ENCODE results near the gene NELL1.

The NELL1 gene

GRCh38 chr11:21229224-21229623, 559.8 kb downstream of the NELL1 start:
- DNase-seq = no peak
- H3K27me3 ChIP-seq = no peaks in the 10 kb centered on the region
- intact Hi-C loops (cut with DNase I; ENCODE audit: low total_unique reads) = no loop called here

DNA sequence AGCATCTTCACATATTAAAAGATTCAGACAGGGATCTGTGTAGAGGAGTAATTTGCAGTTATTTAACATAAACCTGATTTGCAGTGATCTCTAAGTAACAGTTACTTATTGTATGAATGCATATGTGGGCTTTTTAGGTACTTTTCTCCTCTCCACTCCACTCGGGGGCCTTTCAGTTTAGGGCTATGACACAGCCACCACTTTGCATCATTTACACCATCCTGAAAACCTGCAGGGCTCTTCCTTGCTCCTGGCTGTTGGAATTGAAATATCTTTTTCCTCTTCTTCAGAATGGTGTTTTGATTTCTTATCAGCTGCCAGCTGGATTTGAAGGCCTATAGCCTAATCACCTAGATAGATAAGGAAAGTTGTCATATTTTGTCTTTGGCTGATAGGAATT, 580.8 kb downstream of the NELL1 start:
- Histone ChIP-seq H3K27ac (no peak overlapping the region), H3K9me3 (no peaks in the 10 kb centered on the region), H3K27me3 (no peaks in the 10 kb centered on the region), H3K4me1 (no peaks in the 10 kb centered on the region), H3K36me3 (no peaks in the 10 kb centered on the region), H3K4me3 (no peak overlapping the region)
- DNase-seq = no peak
- intact Hi-C loops (cut with DNase I; ENCODE audit: low total_unique reads) = no loop called here
- no peak for TF ChIP-seq CTCF (IDR thresholded peaks at IDR 0.05)

More at GRCh38 chr11:21229224-21229623, 559.8 kb downstream of the NELL1 start:
- Histone ChIP-seq H3K4me3 (no peak overlapping the region), H3K4me1 (no peaks in the 10 kb centered on the region), H3K36me3 (no peaks in the 10 kb centered on the region), H3K9me3 (no peaks in the 10 kb centered on the region), H3K27ac (no peak overlapping the region)
- no peak for TF ChIP-seq CTCF (IDR thresholded peaks at IDR 0.05)

DNA sequence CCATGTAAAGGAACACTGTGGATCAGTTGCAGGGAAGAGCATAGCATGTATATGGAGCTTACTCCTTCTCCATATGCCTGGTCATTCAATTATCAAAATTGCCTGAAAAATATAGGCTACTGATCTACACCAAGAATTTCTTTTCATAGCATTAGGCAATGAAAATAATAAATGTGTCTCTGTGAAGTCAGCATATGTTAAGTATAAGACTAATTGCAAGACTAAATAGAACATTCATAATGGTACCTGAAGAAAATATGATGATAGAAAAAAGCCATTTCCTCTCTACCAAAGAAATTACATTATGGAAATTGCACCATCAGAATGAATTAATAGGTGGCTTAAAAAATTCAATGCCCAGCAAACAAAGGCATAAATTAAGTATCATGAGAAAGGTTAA, 584.7 kb downstream of the NELL1 start:
- Histone ChIP-seq H3K4me3 (no peak overlapping the region), H3K27me3 (no peaks in the 10 kb centered on the region), H3K36me3 (no peaks in the 10 kb centered on the region), H3K27ac (no peak overlapping the region), H3K4me1 (no peaks in the 10 kb centered on the region), H3K9me3 (no peaks in the 10 kb centered on the region)
- intact Hi-C loops (cut with DNase I; ENCODE audit: low total_unique reads) = no loop called here
- DNase-seq = no peak
- no peak for TF ChIP-seq CTCF (IDR thresholded peaks at IDR 0.05)

- DNase-seq = no peak
- H3K4me1 ChIP-seq = no peaks in the 10 kb centered on the region
- H3K27me3 ChIP-seq = no peaks in the 10 kb centered on the region
- no peak overlapping the region for H3K27ac ChIP-seq
- H3K9me3 ChIP-seq = no peaks in the 10 kb centered on the region
- intact Hi-C loops (cut with DNase I; ENCODE audit: low total_unique reads) = no loop called here
- H3K36me3 ChIP-seq = no peaks in the 10 kb centered on the region
- TF ChIP-seq CTCF (IDR thresholded peaks at IDR 0.05) = no peak
- H3K4me3 ChIP-seq = no peak overlapping the region
These were observed 585.4 kb downstream of the NELL1 start for GRCh38 chr11:21254790-21255189.

- H3K9me3 ChIP-seq = no peaks in the 10 kb centered on the region
- no peak overlapping the region for H3K27ac ChIP-seq
- no peaks in the 10 kb centered on the region for H3K36me3 ChIP-seq
- H3K4me1 ChIP-seq = no peaks in the 10 kb centered on the region
- H3K27me3 ChIP-seq = no peaks in the 10 kb centered on the region
- intact Hi-C loops (cut with DNase I; ENCODE audit: low total_unique reads) = no loop called here
- DNase-seq = no peak
- no peak for TF ChIP-seq CTCF (IDR thresholded peaks at IDR 0.05)
- H3K4me3 ChIP-seq = no peak overlapping the region
These were observed 588.1 kb downstream of the NELL1 start for GRCh38 chr11:21257461-21257860.

DNA sequence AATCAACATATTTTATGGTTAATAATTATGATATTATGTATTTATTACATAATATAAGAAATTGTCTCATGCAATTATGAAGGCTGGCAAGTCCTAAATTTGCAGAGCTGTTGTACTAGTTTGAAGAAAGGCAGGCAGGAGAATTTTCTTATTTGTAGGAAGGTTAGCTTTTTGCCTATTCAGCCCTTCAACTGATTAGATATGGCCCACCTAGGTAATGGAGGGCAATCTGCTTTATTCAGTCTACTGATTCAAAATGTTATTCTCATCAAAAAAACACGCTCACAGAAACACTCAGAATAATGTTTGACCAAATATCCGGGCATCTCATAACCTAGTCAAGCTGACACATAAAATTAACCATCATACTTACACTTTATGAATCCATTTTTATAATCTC, 589.0 kb downstream of the NELL1 start:
- intact Hi-C loops (cut with DNase I; ENCODE audit: low total_unique reads) = no loop called here
- H3K4me3 ChIP-seq = no peak overlapping the region
- no peak overlapping the region for H3K27ac ChIP-seq
- no peak for DNase-seq
- H3K9me3 ChIP-seq = no peaks in the 10 kb centered on the region
- H3K36me3 ChIP-seq = no peaks in the 10 kb centered on the region
- TF ChIP-seq CTCF (IDR thresholded peaks at IDR 0.05) = no peak
- no peaks in the 10 kb centered on the region for H3K4me1 ChIP-seq
- H3K27me3 ChIP-seq = no peaks in the 10 kb centered on the region

Data from tibial artery (tissue), 4 donors.